Pons (tissue), 1 donor: Measurements from ENCODE around the gene DNAH9.
"Not testable (repeated sequence)": the region's sequence is repeated elsewhere in the genome, so short reads cannot be mapped to it uniquely, and the experiment has no call there.

Source experiments
- DNase-seq: peaks from one replicate; pipeline ENCODE4 v3.0.0-alpha.2; 2016; ENCODE audit warnings: low spot score

DNAH9 gene

GRCh38 chr17:11921296-11921695 lies 323.0 kb downstream of the DNAH9 start:
- peak; percentile 13 for DNase-seq

GRCh38 chr17:11922638-11923037 lies 324.4 kb downstream of the DNAH9 start:
- DNase-seq = no peak

GRCh38 chr17:11924076-11924475 lies 325.8 kb downstream of the DNAH9 start:
- DNase-seq = no peak

GRCh38 chr17:11925262-11926021 lies 327.2 kb downstream of the DNAH9 start:
- DNase-seq = no peak

GRCh38 chr17:11928436-11928835 lies 330.2 kb downstream of the DNAH9 start:
- no peak for DNase-seq

- no peak for DNase-seq
Measured at GRCh38 chr17:11932337-11932898, 334.1 kb downstream of the DNAH9 start.

GRCh38 chr17:11935734-11936406 lies 337.6 kb downstream of the DNAH9 start:
- DNase-seq = peak; percentile 62

GRCh38 chr17:11940904-11941303 lies 342.6 kb downstream of the DNAH9 start:
- no peak for DNase-seq

- not testable (repeated sequence) for DNase-seq
Measured at GRCh38 chr17:11943086-11943485, 344.8 kb downstream of the DNAH9 start.

GRCh38 chr17:11943759-11944347 lies 345.6 kb downstream of the DNAH9 start:
- DNase-seq = no peak

- no peak for DNase-seq
Measured at GRCh38 chr17:11944587-11944986, 346.3 kb downstream of the DNAH9 start.

GRCh38 chr17:11948789-11949188 lies 350.5 kb downstream of the DNAH9 start:
- peak; percentile 32 for DNase-seq

- not testable (repeated sequence) for DNase-seq
Measured at GRCh38 chr17:11949571-11949970, 351.3 kb downstream of the DNAH9 start.

- no peak for DNase-seq
Measured at GRCh38 chr17:11950771-11951519, 352.7 kb downstream of the DNAH9 start.

GRCh38 chr17:11952610-11953009 lies 354.3 kb downstream of the DNAH9 start:
- DNase-seq = no peak

- no peak for DNase-seq
Measured at GRCh38 chr17:11953924-11954323, 355.7 kb downstream of the DNAH9 start.

- no peak for DNase-seq
Measured at GRCh38 chr17:11954936-11955335, 356.7 kb downstream of the DNAH9 start.

GRCh38 chr17:11969565-11969964 lies 371.3 kb downstream of the DNAH9 start:
- DNase-seq = no peak

GRCh38 chr17:11972741-11973140 lies 374.5 kb downstream of the DNAH9 start:
- not testable (repeated sequence) for DNase-seq

GRCh38 chr17:11979795-11980194 lies 381.5 kb downstream of the DNAH9 start:
- no peak for DNase-seq

- no peak for DNase-seq
Measured at GRCh38 chr17:11980813-11981212, 382.5 kb downstream of the DNAH9 start.

GRCh38 chr17:11981862-11982261 lies 383.6 kb downstream of the DNAH9 start:
- DNase-seq = no peak
